Transverse colon (tissue), 4 donors: ENCODE results near the gene ME3. TPM values are rescaled to one million over a fixed set of nuclear protein-coding genes. Genes with fewer than 3 reads are reported as not detected.
A peak's percentile ranks its signal among the peaks of the same experiment; 100 is the strongest.

ENCODE experiments used
- DNase-seq: peaks from one replicate; pipeline ENCODE4 v3.0.0-alpha.2; 2019
- H3K27ac ChIP-seq, 4 donors: fragments of 200-600 bp; sonication (generic); 2 replicates each; pipeline ENCODE4 v1.5.1; 2016 to 2018; ENCODE audit warnings: inconsistent platforms in 4 of 4
- H3K27me3 ChIP-seq: fragments of 200-600 bp; sonication (generic); 2 replicates; pipeline ENCODE4 v1.5.1; 2017; ENCODE audit warnings: inconsistent platforms
- H3K36me3 ChIP-seq, 4 donors: fragments of 200-600 bp; sonication (generic); 2 replicates each; pipeline ENCODE4 v1.5.1; 2017 to 2019; ENCODE audit warnings: inconsistent platforms in 4 of 4
- H3K4me1 ChIP-seq, 4 donors: fragments of 200-600 bp; sonication (generic); 2 replicates each; pipeline ENCODE4 v1.5.1; 2017 to 2020; ENCODE audit warnings: inconsistent platforms in 4 of 4
- H3K4me3 ChIP-seq, 4 donors: fragments of 200-600 bp; sonication (generic); 1 replicate in 1 of 4; 2 replicates in 3 of 4; pipeline versions ENCODE4 v1.5.1 to v1.6.1; 2017 to 2019; ENCODE audit warnings: inconsistent platforms in 4 of 4
- H3K9me3 ChIP-seq, 2 donors: fragments of 200-600 bp; sonication (generic); 2 replicates each; pipeline ENCODE4 v1.5.1; 2017 to 2019; ENCODE audit warnings: inconsistent platforms in 2 of 2
- EP300 ChIP-seq: sonication (generic); formaldehyde crosslinking; IDR thresholded peaks from one replicate; pipeline ENCODE4 v1.6.1; 2017; ENCODE audit warnings: antibody characterized with exemption, low read depth
- POLR2A ChIP-seq: fragments of 450-650 bp; IDR thresholded peaks from one replicate; pipeline ENCODE4 v1.6.1; 2016; ENCODE audit warnings: antibody characterized with exemption, mild to moderate bottlenecking, moderate library complexity
- POLR2AphosphoS5 ChIP-seq, 3 donors: sonication (generic); formaldehyde crosslinking; IDR thresholded peaks; one replicate each; pipeline ENCODE4 v1.6.1; 2016; ENCODE audit warnings: antibody characterized with exemption in 3 of 3
- WGBS, 2 donors: methylation state at CpG; one replicate each; pipeline ENCODE4 v1.1.5; 2018; ENCODE audit warnings: low coverage in 1 of 2; 5-methylcytosine and 5-hydroxymethylcytosine counted together
- in situ Hi-C, 4 donors: fragments of 200-750 bp; cut with MboI; loops; one replicate each; pipeline versions ENCODE4 v1.15.0 to v1.15.1; 2017; ENCODE audit warnings: low sequenced_read_pairs in 3 of 4, low pct_ligation_motif_present in 1 of 4, low pct_unique_long_range_greater_than_20kb in 1 of 4
- intact Hi-C: fragments of 100-400 bp; cut with DNase I; formaldehyde crosslinking; loops from one replicate; pipeline ENCODE4 v1.15.1; 2023; ENCODE audit warnings: low total_unique reads
- total RNA-seq, 4 donors: library from RNA; depleted of rRNA; stranded (reverse); fragments of >200 nt; gene quantifications; one replicate each; pipeline ENCODE4 v1.1.0, GENCODE V29; 2016
- TF ChIP-seq, protein P1 (sequence below), 5 experiments: fragments of 200-600 bp in 3 of 5; fragments of 450-650 bp in 2 of 5; sonication (generic) in 3 of 5; IDR thresholded peaks; 1 replicate in 2 of 5; 2 replicates in 3 of 5; pipeline ENCODE4 v1.5.1; 2016 to 2017; ENCODE audit warnings: antibody characterized with exemption in 5 of 5, inconsistent platforms in 3 of 5, mild to moderate bottlenecking in 2 of 5, moderate library complexity in 1 of 5

ME3 gene
- total RNA-seq, 4 donors from 2014 or later, result 91.8 to 258 (median 116) TPM

DNA sequence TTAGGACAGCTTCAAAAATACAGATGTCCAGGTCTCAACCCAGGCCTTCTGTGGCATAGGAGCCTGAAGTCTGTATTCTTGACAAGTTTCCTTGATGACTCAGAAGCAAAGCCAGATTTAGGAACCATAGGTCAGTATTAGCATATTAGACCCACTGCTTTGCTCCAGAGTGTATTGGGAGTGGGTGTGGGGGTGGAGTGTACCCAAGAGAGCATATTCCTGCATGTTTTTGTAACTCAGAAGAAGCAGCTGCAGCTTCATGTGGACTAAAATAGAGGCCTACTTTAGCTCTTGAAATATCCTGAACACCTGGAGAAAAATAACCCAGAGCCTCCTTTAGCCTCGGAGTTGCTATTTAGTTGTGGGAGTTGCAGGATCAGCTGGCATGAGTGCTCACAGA, 191.0 kb downstream of the ME3 start:
- H3K27ac ChIP-seq, result no peak overlapping the region
- no peaks in the 10 kb centered on the region for H3K27me3 ChIP-seq
- 80% methylated on average over 1 of the region's 1 CpG; no CpG with 5 or more reads in 1 of the 2 donors for WGBS, 2 donors
- in situ Hi-C loops, result no loop called here
- TF ChIP-seq POLR2AphosphoS5 (IDR thresholded peaks at IDR 0.05), result no peak
- no peak for TF ChIP-seq EP300
- TF ChIP-seq POLR2A, result no peak
- TF ChIP-seq, protein P1, sequence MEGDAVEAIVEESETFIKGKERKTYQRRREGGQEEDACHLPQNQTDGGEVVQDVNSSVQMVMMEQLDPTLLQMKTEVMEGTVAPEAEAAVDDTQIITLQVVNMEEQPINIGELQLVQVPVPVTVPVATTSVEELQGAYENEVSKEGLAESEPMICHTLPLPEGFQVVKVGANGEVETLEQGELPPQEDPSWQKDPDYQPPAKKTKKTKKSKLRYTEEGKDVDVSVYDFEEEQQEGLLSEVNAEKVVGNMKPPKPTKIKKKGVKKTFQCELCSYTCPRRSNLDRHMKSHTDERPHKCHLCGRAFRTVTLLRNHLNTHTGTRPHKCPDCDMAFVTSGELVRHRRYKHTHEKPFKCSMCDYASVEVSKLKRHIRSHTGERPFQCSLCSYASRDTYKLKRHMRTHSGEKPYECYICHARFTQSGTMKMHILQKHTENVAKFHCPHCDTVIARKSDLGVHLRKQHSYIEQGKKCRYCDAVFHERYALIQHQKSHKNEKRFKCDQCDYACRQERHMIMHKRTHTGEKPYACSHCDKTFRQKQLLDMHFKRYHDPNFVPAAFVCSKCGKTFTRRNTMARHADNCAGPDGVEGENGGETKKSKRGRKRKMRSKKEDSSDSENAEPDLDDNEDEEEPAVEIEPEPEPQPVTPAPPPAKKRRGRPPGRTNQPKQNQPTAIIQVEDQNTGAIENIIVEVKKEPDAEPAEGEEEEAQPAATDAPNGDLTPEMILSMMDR (IDR thresholded peaks at IDR 0.05), result no peak
- H3K36me3 ChIP-seq, result no peaks in the 10 kb centered on the region
- H3K4me3 ChIP-seq, result no peak overlapping the region
- H3K9me3 ChIP-seq, result no peaks in the 10 kb centered on the region
- DNase-seq, result no peak
- peaks cover 0 to 4% (median under 1%) of the 10 kb centered on the region in 4 donors for H3K4me1 ChIP-seq
- intact Hi-C loops, result no loop called here

DNA sequence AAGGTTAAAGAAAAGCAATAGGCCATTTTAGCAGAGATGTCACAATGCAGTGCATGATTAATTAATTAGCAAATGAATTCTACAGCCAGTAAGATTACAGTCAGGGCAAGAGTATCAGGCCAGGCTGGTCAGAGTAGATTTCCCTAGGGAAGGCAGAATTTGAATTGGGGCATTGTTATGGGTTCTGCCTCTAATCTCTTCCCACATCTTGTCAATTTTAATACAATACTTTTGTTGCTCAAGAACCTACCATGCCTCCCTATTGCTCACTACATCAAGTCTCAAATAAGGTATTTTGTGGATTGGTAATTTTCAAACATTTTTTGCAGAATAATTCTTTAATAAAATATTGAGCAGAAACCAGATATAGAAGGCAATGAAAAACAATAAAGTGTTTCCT, 194.1 kb downstream of the ME3 start:
- no peaks in the 10 kb centered on the region for H3K27me3 ChIP-seq
- H3K4me1 ChIP-seq, result peaks cover 0 to 11% (median 5%) of the 10 kb centered on the region in 4 donors
- no peak for DNase-seq
- H3K4me3 ChIP-seq, result no peak overlapping the region
- H3K36me3 ChIP-seq, result no peaks in the 10 kb centered on the region
- no peaks in the 10 kb centered on the region for H3K9me3 ChIP-seq
- TF ChIP-seq, protein P1 (IDR thresholded peaks at IDR 0.05), result no peak
- no peak overlapping the region for H3K27ac ChIP-seq
- in situ Hi-C loops, result no loop called here
- intact Hi-C loops, result no loop called here

DNA sequence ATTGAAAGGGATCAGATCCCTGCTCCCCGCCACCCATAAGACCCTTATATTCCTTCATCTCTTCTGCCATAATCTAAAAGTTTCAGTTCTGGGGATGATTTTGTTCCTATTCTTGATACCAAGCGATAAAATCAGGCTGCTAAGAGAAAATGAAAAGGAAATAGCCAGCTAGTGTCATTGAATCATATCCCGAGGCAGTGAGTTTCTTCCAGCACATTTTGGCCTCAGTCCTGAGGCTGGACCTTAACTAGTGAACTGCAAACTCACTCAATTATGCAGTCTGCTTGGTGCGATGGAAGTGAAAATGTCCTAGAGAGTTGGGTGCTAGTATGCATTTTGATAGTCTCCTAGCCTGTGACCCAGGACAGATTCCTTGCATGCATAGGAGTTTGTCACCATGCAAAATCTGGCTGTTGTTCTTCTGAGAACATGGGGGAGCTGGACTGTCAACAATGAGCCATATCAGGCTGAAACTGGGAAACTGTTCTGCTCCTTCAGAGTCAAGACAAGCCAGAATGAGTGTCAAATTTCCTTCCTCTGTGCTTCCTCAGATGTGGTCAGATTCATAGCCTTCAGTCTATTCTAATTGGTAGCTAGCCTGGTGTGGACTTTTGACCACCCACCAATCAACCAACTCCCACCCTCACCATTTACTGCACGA, 194.8 kb downstream of the ME3 start:
- in situ Hi-C loops (no loop called here), intact Hi-C loops (no loop called here)
- WGBS, 2 donors, result 62 to 71% methylated on average over 5 of the region's 5 CpGs
- TF ChIP-seq POLR2A (no peak), EP300 (no peak), POLR2AphosphoS5 (IDR thresholded peaks at IDR 0.05) (no peak)
- TF ChIP-seq, protein P1 (IDR thresholded peaks at IDR 0.05), result no peak
- Histone ChIP-seq H3K9me3 (no peaks in the 10 kb centered on the region), H3K36me3 (no peaks in the 10 kb centered on the region), H3K4me1 (peaks cover 0 to 11% (median 5%) of the 10 kb centered on the region in 4 donors), H3K27ac (no peak overlapping the region), H3K27me3 (no peaks in the 10 kb centered on the region), H3K4me3 (no peak overlapping the region)
- DNase-seq, result no peak

DNA sequence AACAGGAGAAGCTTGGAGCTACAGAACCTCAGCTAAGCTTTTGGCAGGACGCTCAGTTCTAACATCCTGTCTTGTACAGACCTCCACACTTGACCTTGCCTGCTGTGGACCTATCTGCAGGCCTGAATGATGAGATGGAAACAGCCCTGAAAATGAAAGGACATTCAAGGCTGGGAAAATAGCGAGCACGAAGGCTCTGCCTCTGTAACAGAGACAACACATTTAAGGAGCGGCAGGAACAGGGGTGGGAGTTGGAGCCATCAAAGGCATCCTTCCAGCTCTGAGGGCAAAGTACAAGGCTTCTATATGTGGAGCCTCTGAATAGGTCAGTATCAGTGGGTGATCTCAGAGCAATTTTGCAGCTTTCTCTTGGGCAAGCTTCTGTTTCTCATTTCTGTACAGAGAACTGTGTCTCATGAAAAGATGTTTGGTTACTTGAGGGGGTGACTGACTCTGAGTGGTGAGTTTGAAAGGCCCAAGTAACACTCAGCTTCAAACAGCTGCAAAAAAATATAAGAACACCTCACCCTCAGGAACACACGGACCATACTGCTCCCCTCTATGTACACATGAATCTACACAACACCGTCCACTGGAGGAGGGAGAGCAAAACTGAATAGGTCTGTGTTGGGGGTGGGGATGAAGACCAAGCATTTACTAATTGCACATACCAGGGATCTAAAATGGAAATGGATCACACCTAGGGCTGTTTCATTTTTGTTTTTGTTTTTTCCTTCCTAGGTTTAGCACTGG, 196.1 kb downstream of the ME3 start:
- in situ Hi-C loops (no loop called here), intact Hi-C loops (no loop called here)
- peak overlapping the region; percentile 33 to 49 (median 46) for H3K27ac ChIP-seq
- peak in 1 of 3 donors; percentile 31 for TF ChIP-seq POLR2AphosphoS5 (IDR thresholded peaks at IDR 0.05)
- no peak for TF ChIP-seq EP300
- peaks cover 0 to 11% (median 5%) of the 10 kb centered on the region in 4 donors for H3K4me1 ChIP-seq
- H3K9me3 ChIP-seq, result no peaks in the 10 kb centered on the region
- peak; percentile 37 for DNase-seq
- H3K36me3 ChIP-seq, result no peaks in the 10 kb centered on the region
- H3K4me3 ChIP-seq, result no peak overlapping the region
- H3K27me3 ChIP-seq, result no peaks in the 10 kb centered on the region
- 41 to 79% methylated on average over 5 to 6 of the region's 6 CpGs for WGBS, 2 donors
